Mucosa of descending colon (tissue), 3 donors: Measurements from ENCODE around the gene ANKRD55. TPM values are rescaled to one million over a fixed set of nuclear protein-coding genes. Genes with fewer than 3 reads are reported as not detected.

Experiments used
- ATAC-seq: fragments of 200-7000 bp; cut with Tn5 transposase; one replicate; pipeline ENCODE4 v1.9.1; 2020; ENCODE audit warnings: mild to moderate bottlenecking, moderate library complexity
- DNase-seq, 3 donors: peaks; one replicate each; pipeline ENCODE4 v3.0.0-alpha.2; 2020
- H3K36me3 ChIP-seq: fragments of 200-600 bp; one replicate; pipeline ENCODE4 v1.8.0; 2021; ENCODE audit warnings: low read depth, mild to moderate bottlenecking
- H3K4me1 ChIP-seq: fragments of 200-600 bp; one replicate; pipeline ENCODE4 v1.8.0; 2021; ENCODE audit warnings: low read depth, mild to moderate bottlenecking
- H3K4me3 ChIP-seq: fragments of 200-600 bp; one replicate; pipeline ENCODE4 v1.8.0; 2021; ENCODE audit warnings: mild to moderate bottlenecking
- H3K9me3 ChIP-seq: fragments of 200-600 bp; one replicate; pipeline ENCODE4 v1.8.0; 2021; ENCODE audit warnings: mild to moderate bottlenecking
- CTCF ChIP-seq: fragments of 200-600 bp; IDR thresholded peaks from one replicate; pipeline ENCODE4 v1.8.0; 2022; ENCODE audit warnings: antibody characterized with exemption, mild to moderate bottlenecking
- intact Hi-C, 2 donors: fragments of 100-400 bp; cut with DNase I in 1 of 2; cut with micrococcal nuclease in 1 of 2; formaldehyde crosslinking; loops; one replicate each; pipeline versions ENCODE4 v1.11.0 to v1.11.1; 2022; cut with DNase I, micrococcal nuclease
- total RNA-seq, 3 donors: library from RNA; stranded (reverse); fragmentation: NEBNext Ultra II Directional in 2 of 3; extraction: Animal tissue kit (Norgen Biotek cat#: 25700) in 2 of 3; gene quantifications; one replicate each; pipeline versions ENCODE4 v1.2.1 to v1.2.4, GENCODE V29; 2021 to 2023
- donor health status: DM: no; HTN: no; CAD: no; lungs with moderate emphysema.
- donor health status: DM: no; HTN: no; CAD: no.
- donor health status: DM: no; HTN: yes; CAD: no.

The ANKRD55 gene
- total RNA-seq, 3 donors from 2014 or later, result 0.31 TPM; not detected in 2

- intact Hi-C loops, result no loop called here
Observed at GRCh38 chr5:56169949-56170348, 63.2 kb downstream of the ANKRD55 start.

GRCh38 chr5:56169281-56169680 lies 63.8 kb downstream of the ANKRD55 start:
- H3K4me1 ChIP-seq, result no peaks in the 10 kb centered on the region
- no peak for ATAC-seq
- H3K4me3 ChIP-seq, result no peak overlapping the region
- H3K36me3 ChIP-seq, result no peaks in the 10 kb centered on the region
- H3K9me3 ChIP-seq, result no peaks in the 10 kb centered on the region
- no peak for TF ChIP-seq CTCF
- DNase-seq, result no peak
- intact Hi-C loops, result no loop called here

More at GRCh38 chr5:56169949-56170348, 63.2 kb downstream of the ANKRD55 start:
- DNase-seq (no peak), ATAC-seq (no peak)
- H3K9me3 ChIP-seq, result no peaks in the 10 kb centered on the region
- H3K36me3 ChIP-seq, result no peaks in the 10 kb centered on the region
- H3K4me3 ChIP-seq, result no peak overlapping the region
- no peaks in the 10 kb centered on the region for H3K4me1 ChIP-seq
- no peak for TF ChIP-seq CTCF

GRCh38 chr5:56168066-56168478 lies 65.1 kb downstream of the ANKRD55 start:
- no peak for DNase-seq
- no peak for TF ChIP-seq CTCF
- H3K36me3 ChIP-seq, result no peaks in the 10 kb centered on the region
- no peaks in the 10 kb centered on the region for H3K4me1 ChIP-seq
- H3K4me3 ChIP-seq, result no peak overlapping the region
- intact Hi-C loops, result no loop called here
- no peak for ATAC-seq
- H3K9me3 ChIP-seq, result no peaks in the 10 kb centered on the region

GRCh38 chr5:56167519-56167918 lies 65.6 kb downstream of the ANKRD55 start:
- no peak overlapping the region for H3K4me3 ChIP-seq
- intact Hi-C loops, result no loop called here
- TF ChIP-seq CTCF, result no peak
- no peaks in the 10 kb centered on the region for H3K9me3 ChIP-seq
- DNase-seq, result no peak
- no peaks in the 10 kb centered on the region for H3K4me1 ChIP-seq
- ATAC-seq, result no peak
- H3K36me3 ChIP-seq, result no peaks in the 10 kb centered on the region

GRCh38 chr5:56166671-56167385 lies 66.3 kb downstream of the ANKRD55 start:
- H3K4me1 ChIP-seq, result no peaks in the 10 kb centered on the region
- DNase-seq (no peak), ATAC-seq (no peak)
- intact Hi-C loops, result no loop called here
- no peak overlapping the region for H3K4me3 ChIP-seq
- H3K9me3 ChIP-seq, result no peaks in the 10 kb centered on the region
- no peaks in the 10 kb centered on the region for H3K36me3 ChIP-seq
- TF ChIP-seq CTCF, result no peak
